Activated naive CD8-positive, alpha-beta T cell treated with anti-CD3 and anti-CD28 coated beads, Interleukin-2, amount 50 U/mL, for 16 hours (primary cell): ENCODE results near the gene ZSCAN16.
"Not testable (repeated sequence)": the region's sequence is repeated elsewhere in the genome, so short reads cannot be mapped to it uniquely, and the experiment has no call there.

Experiments
- DNase-seq: peaks from one replicate; pipeline ENCODE4 v3.0.0-alpha.2; 2020; ENCODE audit warnings: low read depth, low spot score

Gene ZSCAN16

GRCh38 chr6:28124350-28124970 is at the start of gene ZSCAN16:
ZSCAN16 (plus strand) TSS chr6:28124609; CDS start chr6:28125444, 835 bp downstream.
- peak; percentile 34 for DNase-seq

- DNase-seq, result no peak
Measured at GRCh38 chr6:28078050-28078449, 46.4 kb upstream of the ZSCAN16 start.

GRCh38 chr6:28078836-28079235 is 45.6 kb upstream of the ZSCAN16 start:
- no peak for DNase-seq

- DNase-seq, result not testable (repeated sequence)
Measured at GRCh38 chr6:28080381-28080630, 44.1 kb upstream of the ZSCAN16 start, which contains the start of gene ZNF165. ZNF165 (plus strand) TSS chr6:28080568; CDS start chr6:28085481, 4,913 bp downstream.

GRCh38 chr6:28080631-28081485 is 43.6 kb upstream of the ZSCAN16 start:
- peak; percentile 77 for DNase-seq

GRCh38 chr6:28081486-28081751 is 43.0 kb upstream of the ZSCAN16 start:
- DNase-seq, result no peak

- no peak for DNase-seq
Measured at GRCh38 chr6:28082939-28083338, 41.5 kb upstream of the ZSCAN16 start.

- DNase-seq, result no peak
Measured at GRCh38 chr6:28089054-28089453, 35.4 kb upstream of the ZSCAN16 start.

- DNase-seq, result no peak
Measured at GRCh38 chr6:28090917-28091586, 33.4 kb upstream of the ZSCAN16 start.

GRCh38 chr6:28102222-28102621 is 22.2 kb upstream of the ZSCAN16 start:
- not testable (repeated sequence) for DNase-seq

- not testable (repeated sequence) for DNase-seq
Measured at GRCh38 chr6:28102699-28103098, 21.7 kb upstream of the ZSCAN16 start.

GRCh38 chr6:28104392-28105244 is 19.8 kb upstream of the ZSCAN16 start:
- DNase-seq, result peak; percentile 69

- DNase-seq, result no peak
Measured at GRCh38 chr6:28105245-28105639, 19.2 kb upstream of the ZSCAN16 start.

- no peak for DNase-seq
Measured at GRCh38 chr6:28107506-28107905, 16.9 kb upstream of the ZSCAN16 start.

GRCh38 chr6:28111964-28112363 is 12.4 kb upstream of the ZSCAN16 start:
- no peak for DNase-seq

- no peak for DNase-seq
Measured at GRCh38 chr6:28115799-28116198, 8.6 kb upstream of the ZSCAN16 start.

- DNase-seq, result no peak
Measured at GRCh38 chr6:28117386-28118050, 6.9 kb upstream of the ZSCAN16 start.

- no peak for DNase-seq
Measured at GRCh38 chr6:28118217-28118616, 6.2 kb upstream of the ZSCAN16 start.

- no peak for DNase-seq
Measured at GRCh38 chr6:28121876-28122275, 2.5 kb upstream of the ZSCAN16 start.

- not testable (repeated sequence) for DNase-seq
Measured at GRCh38 chr6:28122283-28122682, 2.1 kb upstream of the ZSCAN16 start.

- DNase-seq, result no peak
Measured at GRCh38 chr6:28124971-28125353, 553 bp downstream of the ZSCAN16 start.
